NCI-H1436 treated with DMSO at 0.1 percent for 48 hours (cell line): ENCODE results near the gene RNF19B.

Experiments used
- DNase-seq: peaks from one replicate; lab custom pipeline; 2025; lab: John Stamatoyannopoulos, UW

RNF19B gene

GRCh38 chr1:32888134-32888533 lies 76.5 kb downstream of the RNF19B start:
- no peak for DNase-seq

- no peak for DNase-seq
These were observed 77.0 kb downstream of the RNF19B start for GRCh38 chr1:32887623-32888022.

- no peak for DNase-seq
These were observed 77.7 kb downstream of the RNF19B start for GRCh38 chr1:32886828-32887414.
